Measurements from ENCODE around the gene ASCC3. TPM values are rescaled to one million over a fixed set of nuclear protein-coding genes. Genes with fewer than 3 reads are reported as not detected.

Gene ASCC3
- total RNA-seq, 1 experiment from 2014 or later, result 48.2 TPM

- Histone ChIP-seq H3K4me1 (0 out of 2 replicates have a peak, but pooled peaks cover 3% of the 10 kb centered on the region), H3K9me3 (no peaks in the 10 kb centered on the region), H3K27me3 (replicated peaks; ENCODE audit: control insufficient read depth, insufficient read depth, low read length) (no peaks in the 10 kb centered on the region), H3K36me3 (ENCODE audit: control insufficient read depth, insufficient read depth, low read length) (no peaks in the 10 kb centered on the region), H3K4me3 (ENCODE audit: low read depth, low read length) (no peak overlapping the region)
- Mint-ChIP-seq H3K4me3 (ENCODE audit: unreplicated experiment) (no peak overlapping the region), H3K36me3 (ENCODE audit: insufficient read depth, unreplicated experiment) (no peaks in the 10 kb centered on the region), H3K27me3 (ENCODE audit: insufficient read depth, unreplicated experiment) (no peaks in the 10 kb centered on the region), H3K9me3 (ENCODE audit: unreplicated experiment) (no peaks in the 10 kb centered on the region), H3K4me1 (ENCODE audit: low read depth, unreplicated experiment) (peaks cover 13% of the 10 kb centered on the region), H3K27ac (ENCODE audit: unreplicated experiment) (no peak overlapping the region)
- ChIA-PET POLR2A (no interaction called here), CTCF (no interaction called here)
- intact Hi-C loops (cut with micrococcal nuclease; ENCODE audit: unreplicated experiment), result no loop called here
- TF ChIP-seq, protein P1, sequence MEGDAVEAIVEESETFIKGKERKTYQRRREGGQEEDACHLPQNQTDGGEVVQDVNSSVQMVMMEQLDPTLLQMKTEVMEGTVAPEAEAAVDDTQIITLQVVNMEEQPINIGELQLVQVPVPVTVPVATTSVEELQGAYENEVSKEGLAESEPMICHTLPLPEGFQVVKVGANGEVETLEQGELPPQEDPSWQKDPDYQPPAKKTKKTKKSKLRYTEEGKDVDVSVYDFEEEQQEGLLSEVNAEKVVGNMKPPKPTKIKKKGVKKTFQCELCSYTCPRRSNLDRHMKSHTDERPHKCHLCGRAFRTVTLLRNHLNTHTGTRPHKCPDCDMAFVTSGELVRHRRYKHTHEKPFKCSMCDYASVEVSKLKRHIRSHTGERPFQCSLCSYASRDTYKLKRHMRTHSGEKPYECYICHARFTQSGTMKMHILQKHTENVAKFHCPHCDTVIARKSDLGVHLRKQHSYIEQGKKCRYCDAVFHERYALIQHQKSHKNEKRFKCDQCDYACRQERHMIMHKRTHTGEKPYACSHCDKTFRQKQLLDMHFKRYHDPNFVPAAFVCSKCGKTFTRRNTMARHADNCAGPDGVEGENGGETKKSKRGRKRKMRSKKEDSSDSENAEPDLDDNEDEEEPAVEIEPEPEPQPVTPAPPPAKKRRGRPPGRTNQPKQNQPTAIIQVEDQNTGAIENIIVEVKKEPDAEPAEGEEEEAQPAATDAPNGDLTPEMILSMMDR (IDR thresholded peaks at IDR 0.05; ENCODE audit: insufficient read depth in 1 of 2, low read depth in 1 of 2, low read length in 1 of 2, severe bottlenecking in 1 of 2, unreplicated experiment in 1 of 2), result no peak
- no TSS peak for BruUV-seq (replicated peaks)
- DNase-seq, result no peak
Observed at GRCh38 chr6:100490065-100490464, 391.1 kb downstream of the ASCC3 start.

DNA sequence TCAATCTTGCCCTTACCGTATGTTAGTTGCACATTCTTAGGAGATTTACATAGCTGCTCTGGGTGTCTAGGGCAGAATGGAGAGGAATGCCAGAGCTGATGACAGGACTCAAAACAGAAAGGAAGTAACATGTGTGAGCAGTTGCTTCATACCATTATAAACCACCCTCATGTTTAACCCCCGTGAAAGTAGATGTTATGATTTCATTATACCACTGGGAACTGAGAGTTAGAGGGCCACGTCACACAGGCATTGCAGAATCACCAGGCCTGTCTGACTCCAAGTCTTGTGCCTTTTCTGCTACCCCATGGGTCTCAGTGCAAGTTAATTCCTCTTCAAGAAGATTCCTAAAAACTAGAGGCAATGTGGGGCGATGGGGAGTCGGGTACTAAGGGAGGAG is 392.9 kb downstream of the ASCC3 start:
- intact Hi-C loops (cut with micrococcal nuclease; ENCODE audit: unreplicated experiment), result no loop called here
- TF ChIP-seq, protein P1 (IDR thresholded peaks at IDR 0.05; ENCODE audit: insufficient read depth in 1 of 2, low read depth in 1 of 2, low read length in 1 of 2, severe bottlenecking in 1 of 2, unreplicated experiment in 1 of 2), result no peak
- H3K4me3 Mint-ChIP-seq (ENCODE audit: unreplicated experiment), result no peak overlapping the region
- Histone ChIP-seq H3K27me3 (replicated peaks; ENCODE audit: control insufficient read depth, insufficient read depth, low read length) (no peaks in the 10 kb centered on the region), H3K4me3 (ENCODE audit: low read depth, low read length) (no peak overlapping the region), H3K4me1 (no peaks in the 10 kb centered on the region), H3K9me3 (no peaks in the 10 kb centered on the region), H3K36me3 (ENCODE audit: control insufficient read depth, insufficient read depth, low read length) (no peaks in the 10 kb centered on the region)
- H3K27ac Mint-ChIP-seq (ENCODE audit: unreplicated experiment), result no peak overlapping the region
- POLR2A ChIA-PET, result no interaction called here
- H3K4me1 Mint-ChIP-seq (ENCODE audit: low read depth, unreplicated experiment), result peaks cover 9% of the 10 kb centered on the region
- CTCF ChIA-PET, result no interaction called here
- no peaks in the 10 kb centered on the region for H3K36me3 Mint-ChIP-seq (ENCODE audit: insufficient read depth, unreplicated experiment)
- no peak for DNase-seq
- no TSS peak for BruUV-seq (replicated peaks)
- H3K9me3 Mint-ChIP-seq (ENCODE audit: unreplicated experiment), result no peaks in the 10 kb centered on the region
- H3K27me3 Mint-ChIP-seq (ENCODE audit: insufficient read depth, unreplicated experiment), result no peaks in the 10 kb centered on the region

DNA sequence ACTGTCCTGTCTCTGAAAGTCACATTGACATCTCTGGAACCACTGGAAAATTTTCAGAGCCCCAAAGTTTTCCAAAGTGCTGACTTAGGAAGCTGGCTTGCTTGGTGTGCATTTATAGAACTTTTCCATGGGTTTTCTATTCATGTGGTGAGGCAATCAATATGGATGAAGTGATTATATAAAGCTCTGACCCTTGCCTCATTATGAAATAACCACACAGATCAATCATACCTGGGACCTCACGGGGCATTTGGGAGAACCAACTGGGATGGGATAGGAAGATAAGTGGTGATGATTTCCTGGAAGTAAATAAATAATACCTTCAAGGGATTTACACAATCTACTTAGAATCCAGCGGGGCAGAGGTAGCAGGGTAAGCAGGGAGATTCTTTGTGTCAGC is 393.5 kb downstream of the ASCC3 start:
- Mint-ChIP-seq H3K4me1 (ENCODE audit: low read depth, unreplicated experiment) (peaks cover 3% of the 10 kb centered on the region), H3K4me3 (ENCODE audit: unreplicated experiment) (no peak overlapping the region), H3K27me3 (ENCODE audit: insufficient read depth, unreplicated experiment) (no peaks in the 10 kb centered on the region), H3K36me3 (ENCODE audit: insufficient read depth, unreplicated experiment) (no peaks in the 10 kb centered on the region), H3K27ac (ENCODE audit: unreplicated experiment) (no peak overlapping the region), H3K9me3 (ENCODE audit: unreplicated experiment) (no peaks in the 10 kb centered on the region)
- Histone ChIP-seq H3K36me3 (ENCODE audit: control insufficient read depth, insufficient read depth, low read length) (no peaks in the 10 kb centered on the region), H3K27me3 (replicated peaks; ENCODE audit: control insufficient read depth, insufficient read depth, low read length) (no peaks in the 10 kb centered on the region), H3K4me3 (ENCODE audit: low read depth, low read length) (no peak overlapping the region), H3K4me1 (no peaks in the 10 kb centered on the region), H3K9me3 (no peaks in the 10 kb centered on the region)
- no peak for DNase-seq
- intact Hi-C loops (cut with micrococcal nuclease; ENCODE audit: unreplicated experiment), result no loop called here
- ChIA-PET POLR2A (no interaction called here), CTCF (interaction anchor here (0.8 kb wide), 1 partner anchor 9 kb away, joined by 3 read pairs; no protein-coding TSS in a partner anchor)
- no TSS peak for BruUV-seq (replicated peaks)
- TF ChIP-seq, protein P1 (IDR thresholded peaks at IDR 0.05; ENCODE audit: insufficient read depth in 1 of 2, low read depth in 1 of 2, low read length in 1 of 2, severe bottlenecking in 1 of 2, unreplicated experiment in 1 of 2), result no peak

All from Caco-2 (cell line).